Smooth muscle cell (in vitro differentiated cells): Measurements from ENCODE around the gene RFXAP. TPM values are rescaled to one million over a fixed set of nuclear protein-coding genes. Genes with fewer than 3 reads are reported as not detected.

Source experiments
- DNase-seq: peaks from one replicate; lab custom pipeline; 2025; ENCODE audit not compliant: unreplicated experiment; lab: John Stamatoyannopoulos, UW
- H2AFZ ChIP-seq: fragments of 200-600 bp; sonication (generic); 2 replicates; pipeline ENCODE4 v1.6.0; 2016; ENCODE audit warnings: antibody characterized with exemption, low read depth, mild to moderate bottlenecking
- H3F3A ChIP-seq: fragments of 200-600 bp; sonication (generic); 2 replicates; pipeline ENCODE4 v1.6.0; 2017; ENCODE audit warnings: antibody characterized with exemption, low read depth
- H3K27ac ChIP-seq: fragments of 200-600 bp; sonication (generic); 2 replicates; pipeline ENCODE4 v1.5.1; 2016; ENCODE audit warnings: low read depth, mild to moderate bottlenecking
- H3K27me3 ChIP-seq: fragments of 200-600 bp; sonication (generic); 2 replicates; pipeline ENCODE4 v1.6.1; 2016; ENCODE audit warnings: low read depth, mild to moderate bottlenecking
- H3K36me3 ChIP-seq: fragments of 200-600 bp; sonication (generic); 2 replicates; pipeline ENCODE4 v1.5.1; 2016; ENCODE audit warnings: low read depth
- H3K4me1 ChIP-seq: fragments of 200-600 bp; sonication (generic); 2 replicates; pipeline ENCODE4 v1.5.1; 2016; ENCODE audit warnings: low read depth
- H3K4me2 ChIP-seq: fragments of 200-600 bp; sonication (generic); 2 replicates; pipeline ENCODE4 v1.6.0; 2016; ENCODE audit warnings: mild to moderate bottlenecking
- H3K4me3 ChIP-seq: fragments of 200-600 bp; sonication (generic); 2 replicates; pipeline ENCODE4 v1.5.1; 2016; ENCODE audit warnings: mild to moderate bottlenecking
- H3K79me2 ChIP-seq: fragments of 200-600 bp; sonication (generic); 2 replicates; pipeline ENCODE4 v1.6.0; 2016; ENCODE audit warnings: low read depth, mild to moderate bottlenecking
- H3K9ac ChIP-seq: fragments of 200-600 bp; sonication (generic); 2 replicates; pipeline ENCODE4 v1.6.0; 2016; ENCODE audit warnings: low read depth
- H3K9me3 ChIP-seq: fragments of 200-600 bp; sonication (generic); replicated peaks from 2 replicates; pipeline ENCODE4 v1.5.1; 2016; ENCODE audit warnings: low read depth
- H4K20me1 ChIP-seq: fragments of 200-600 bp; sonication (generic); 2 replicates; pipeline ENCODE4 v1.6.0; 2016; ENCODE audit warnings: low read depth
- WGBS: methylation state at CpG from one replicate; pipeline ENCODE4 v1.1.7; 2016; ENCODE audit warnings: low lambda C conversion rate; 5-methylcytosine and 5-hydroxymethylcytosine counted together
- polyA plus RNA-seq: library from polyadenylated mRNA; unstranded; fragments of >200 nt; fragmentation: Nextera tagmentation; extraction: Ambion mirVana; gene quantifications from 2 replicates; pipeline ENCODE4 v1.2.1, GENCODE V29; 2016
- total RNA-seq: library from RNA; depleted of rRNA; stranded (reverse); fragments of >200 nt; gene quantifications from 2 replicates; pipeline ENCODE4 v1.2.3, GENCODE V29; 2014
- TF ChIP-seq, protein P1 (sequence below): fragments of 200-600 bp; sonication (generic); IDR thresholded peaks from 2 replicates; pipeline ENCODE4 v1.5.1; 2017; ENCODE audit warnings: borderline replicate concordance, mild to moderate bottlenecking, antibody characterized with exemption; ENCODE audit not compliant: insufficient read depth, poor library complexity, severe bottlenecking

The RFXAP gene
- total and polyA plus RNA-seq, 2 experiments from 2014 or later: 0.81 to 2.9 TPM

DNA sequence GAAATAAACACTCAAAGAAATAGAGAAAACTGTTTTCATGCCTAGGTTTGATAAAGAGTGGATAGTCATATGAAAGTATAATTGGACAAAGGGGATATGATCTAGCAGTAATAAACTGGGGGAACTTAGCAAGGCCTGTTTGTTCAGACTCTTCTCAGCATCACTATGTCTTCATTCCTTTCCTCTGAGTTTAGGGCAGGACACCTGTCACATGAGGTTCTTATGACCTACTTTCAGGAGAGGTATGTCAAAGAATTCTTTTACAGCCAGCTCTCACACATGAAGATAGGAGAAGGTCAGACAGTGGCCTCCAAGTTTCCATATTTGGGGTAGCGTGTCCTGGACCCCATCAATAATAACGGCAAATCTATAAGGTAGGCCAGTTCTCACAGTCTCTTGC is 11.4 kb upstream of the RFXAP start:
- Histone ChIP-seq H3K36me3 (no peaks in the 10 kb centered on the region), H3K4me1 (no peaks in the 10 kb centered on the region), H3K27ac (no peak overlapping the region), H2AFZ (no peak overlapping the region), H3K4me3 (no peak overlapping the region), H3F3A (no peaks in the 10 kb centered on the region), H3K4me2 (no peak overlapping the region), H3K27me3 (no peaks in the 10 kb centered on the region), H4K20me1 (no peaks in the 10 kb centered on the region), H3K9ac (no peak overlapping the region), H3K79me2 (no peaks in the 10 kb centered on the region), H3K9me3 (no peaks in the 10 kb centered on the region)
- TF ChIP-seq, protein P1, sequence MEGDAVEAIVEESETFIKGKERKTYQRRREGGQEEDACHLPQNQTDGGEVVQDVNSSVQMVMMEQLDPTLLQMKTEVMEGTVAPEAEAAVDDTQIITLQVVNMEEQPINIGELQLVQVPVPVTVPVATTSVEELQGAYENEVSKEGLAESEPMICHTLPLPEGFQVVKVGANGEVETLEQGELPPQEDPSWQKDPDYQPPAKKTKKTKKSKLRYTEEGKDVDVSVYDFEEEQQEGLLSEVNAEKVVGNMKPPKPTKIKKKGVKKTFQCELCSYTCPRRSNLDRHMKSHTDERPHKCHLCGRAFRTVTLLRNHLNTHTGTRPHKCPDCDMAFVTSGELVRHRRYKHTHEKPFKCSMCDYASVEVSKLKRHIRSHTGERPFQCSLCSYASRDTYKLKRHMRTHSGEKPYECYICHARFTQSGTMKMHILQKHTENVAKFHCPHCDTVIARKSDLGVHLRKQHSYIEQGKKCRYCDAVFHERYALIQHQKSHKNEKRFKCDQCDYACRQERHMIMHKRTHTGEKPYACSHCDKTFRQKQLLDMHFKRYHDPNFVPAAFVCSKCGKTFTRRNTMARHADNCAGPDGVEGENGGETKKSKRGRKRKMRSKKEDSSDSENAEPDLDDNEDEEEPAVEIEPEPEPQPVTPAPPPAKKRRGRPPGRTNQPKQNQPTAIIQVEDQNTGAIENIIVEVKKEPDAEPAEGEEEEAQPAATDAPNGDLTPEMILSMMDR: no peak
- no peak for DNase-seq
- WGBS: 92% methylated on average over 2 of the region's 2 CpGs

DNA sequence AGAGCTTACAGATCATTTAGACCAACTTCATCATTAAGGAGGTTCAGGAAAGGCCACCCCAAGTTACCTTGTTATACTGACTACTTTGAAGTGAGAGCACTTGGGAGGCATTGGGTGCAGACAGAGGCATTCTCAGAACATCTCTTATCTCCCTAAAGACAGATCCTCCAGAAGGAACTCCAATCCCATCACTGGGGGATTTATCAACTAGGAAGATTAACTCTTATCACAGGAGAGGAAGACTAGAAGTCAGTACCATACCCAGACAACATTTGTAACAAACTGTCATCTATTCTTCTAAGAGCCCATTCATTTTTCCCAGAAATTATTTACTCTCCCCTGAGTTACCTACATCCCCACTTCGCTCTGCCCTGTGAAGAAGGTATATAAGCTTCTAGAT is 5.8 kb upstream of the RFXAP start:
- Histone ChIP-seq H4K20me1 (no peaks in the 10 kb centered on the region), H3K4me2 (no peak overlapping the region), H3K79me2 (no peaks in the 10 kb centered on the region), H3K27ac (no peak overlapping the region), H2AFZ (no peak overlapping the region), H3K36me3 (no peaks in the 10 kb centered on the region), H3K4me3 (no peak overlapping the region), H3K9ac (no peak overlapping the region), H3K9me3 (no peaks in the 10 kb centered on the region), H3K27me3 (no peaks in the 10 kb centered on the region), H3F3A (no peaks in the 10 kb centered on the region), H3K4me1 (no peaks in the 10 kb centered on the region)
- 82% methylated on average over 1 of the region's 1 CpG for WGBS
- TF ChIP-seq, protein P1: no peak
- DNase-seq: no peak

DNA sequence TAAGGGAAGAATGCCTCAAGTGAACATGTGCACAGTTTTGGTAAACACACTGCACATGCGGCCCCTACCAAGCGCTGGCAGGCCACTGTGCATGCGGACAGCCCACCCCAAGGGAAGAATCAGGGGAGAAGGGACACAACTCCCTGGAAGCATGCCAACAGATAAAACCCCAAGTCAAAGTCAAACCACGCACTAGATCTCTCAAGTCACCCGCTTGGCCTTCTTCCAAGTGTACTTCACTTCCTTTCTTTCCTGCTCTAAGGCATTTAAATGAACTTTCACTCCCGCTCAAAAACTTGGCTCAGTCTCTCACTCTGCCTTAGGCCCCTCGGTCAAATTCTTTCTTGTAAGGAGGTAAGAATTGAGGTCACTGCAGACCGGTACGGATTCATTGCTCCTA is 4.6 kb upstream of the RFXAP start:
- no peak for DNase-seq
- no peak overlapping the region for H3K27ac ChIP-seq
- TF ChIP-seq, protein P1: no peak
- H3K9me3 ChIP-seq: no peaks in the 10 kb centered on the region
- H3K4me2 ChIP-seq: no peak overlapping the region
- H2AFZ ChIP-seq: no peak overlapping the region
- no peaks in the 10 kb centered on the region for H3K4me1 ChIP-seq
- no peaks in the 10 kb centered on the region for H3K27me3 ChIP-seq
- no peaks in the 10 kb centered on the region for H3K79me2 ChIP-seq
- H3F3A ChIP-seq: no peaks in the 10 kb centered on the region
- 89% methylated on average over 9 of the region's 9 CpGs for WGBS
- H3K4me3 ChIP-seq: no peak overlapping the region
- H3K36me3 ChIP-seq: no peaks in the 10 kb centered on the region
- H3K9ac ChIP-seq: no peak overlapping the region
- no peaks in the 10 kb centered on the region for H4K20me1 ChIP-seq

DNA sequence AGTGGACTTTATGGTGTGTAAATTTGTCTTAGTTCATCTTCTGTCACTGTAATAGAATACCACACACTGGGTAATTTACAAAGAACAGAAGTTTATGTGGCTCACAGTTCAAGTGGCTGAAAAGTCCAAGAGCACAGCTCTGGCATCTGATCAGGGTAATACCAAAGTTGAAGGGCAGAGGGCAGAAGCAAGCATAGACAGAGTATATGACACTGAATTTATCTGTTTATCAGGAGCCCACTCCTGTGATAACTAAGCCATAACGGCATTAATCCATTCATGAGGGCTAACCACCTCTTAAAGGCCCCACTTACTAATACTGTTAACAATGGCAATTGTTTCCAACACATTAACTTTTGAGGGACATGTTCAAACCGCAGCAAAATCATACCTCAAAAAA is 4.0 kb upstream of the RFXAP start:
- Histone ChIP-seq H2AFZ (no peak overlapping the region), H4K20me1 (no peaks in the 10 kb centered on the region), H3K79me2 (peaks cover 1% of the 10 kb centered on the region), H3K4me3 (no peak overlapping the region), H3K9me3 (no peaks in the 10 kb centered on the region), H3K27me3 (no peaks in the 10 kb centered on the region), H3K27ac (no peak overlapping the region), H3K36me3 (no peaks in the 10 kb centered on the region), H3K4me2 (no peak overlapping the region), H3K9ac (no peak overlapping the region), H3F3A (no peaks in the 10 kb centered on the region), H3K4me1 (peaks cover 3% of the 10 kb centered on the region)
- no peak for DNase-seq
- 76% methylated on average over 2 of the region's 2 CpGs for whole genome bisulfite sequencing
- TF ChIP-seq, protein P1: peak; percentile 20
